ENCODE results near the gene TMEM183A.

- TF ChIP-seq POLR2AphosphoS5 (IDR thresholded peaks at IDR 0.05; ENCODE audit: borderline replicate concordance, low read depth, low read length) (no peak), EZH2 (IDR thresholded peaks at IDR 0.05) (no peak), FOXP2 (optimal IDR thresholded peaks at IDR 0.05; ENCODE audit: control extremely low read depth, extremely low read length, insufficient read depth) (no peak)
Measured at GRCh38 chr1:202994756-202995155, 12.4 kb upstream of the TMEM183A start.

Data from SK-N-MC (cell line).